GM23338 (cell line): Measurements from ENCODE around the gene TEX36. TPM values are rescaled to one million over a fixed set of nuclear protein-coding genes. Genes with fewer than 3 reads are reported as not detected.

Experiments used
- ATAC-seq: fragments of 200-7000 bp; cut with Tn5 transposase; 3 replicates; pipeline ENCODE4 v1.9.1; 2020
- DNase-seq: peaks from one replicate; pipeline ENCODE4 v3.0.0-alpha.2; 2015; ENCODE audit warnings: low spot score
- H2AFZ ChIP-seq: fragments of 200-600 bp; sonication (generic); 2 replicates; pipeline ENCODE4 v1.8.0; 2016; ENCODE audit warnings: antibody characterized with exemption, mild to moderate bottlenecking, moderate library complexity
- H3F3A ChIP-seq: fragments of 200-600 bp; sonication (generic); replicated peaks from 2 replicates; pipeline ENCODE4 v1.8.0; 2017; ENCODE audit warnings: antibody characterized with exemption, mixed run types, low read depth
- H3K27ac ChIP-seq: fragments of 200-600 bp; sonication (generic); 2 replicates; pipeline ENCODE4 v1.6.1; 2016; ENCODE audit warnings: low read depth
- H3K27me3 ChIP-seq: fragments of 200-600 bp; sonication (generic); 2 replicates; pipeline ENCODE4 v1.8.0; 2016; ENCODE audit warnings: mild to moderate bottlenecking, mixed run types, moderate library complexity; ENCODE audit not compliant: insufficient read depth
- H3K36me3 ChIP-seq: fragments of 200-600 bp; sonication (generic); 2 replicates; pipeline ENCODE4 v1.8.0; 2016; ENCODE audit warnings: mild to moderate bottlenecking; ENCODE audit not compliant: insufficient read depth
- H3K4me1 ChIP-seq: fragments of 200-600 bp; sonication (generic); 2 replicates; pipeline ENCODE4 v1.8.0; 2016; ENCODE audit warnings: mild to moderate bottlenecking, moderate library complexity; ENCODE audit not compliant: insufficient read depth
- H3K4me2 ChIP-seq: fragments of 200-600 bp; sonication (generic); 2 replicates; pipeline ENCODE4 v1.7.1; 2017; ENCODE audit warnings: mixed run types
- H3K4me3 ChIP-seq: fragments of 200-600 bp; sonication (generic); 2 replicates; pipeline ENCODE4 v1.6.1; 2016; ENCODE audit warnings: mixed run types
- H3K79me2 ChIP-seq: fragments of 200-600 bp; sonication (generic); replicated peaks from 2 replicates; pipeline ENCODE4 v1.8.0; 2017; ENCODE audit warnings: mild to moderate bottlenecking; ENCODE audit not compliant: insufficient read depth
- H3K9me2 ChIP-seq: fragments of 200-600 bp; sonication (generic); 2 replicates; pipeline ENCODE4 v1.8.0; 2017; ENCODE audit not compliant: insufficient read depth
- H4K20me1 ChIP-seq: fragments of 200-600 bp; sonication (generic); replicated peaks from 2 replicates; pipeline ENCODE4 v1.8.0; 2017; ENCODE audit warnings: mild to moderate bottlenecking; ENCODE audit not compliant: insufficient read depth
- H3K27ac Mint-ChIP-seq: 2 replicates; pipeline ENCODE4 v1.8.0; 2020; ENCODE audit warnings: inconsistent platforms, mild to moderate bottlenecking, moderate library complexity, mixed read lengths
- H3K27me3 Mint-ChIP-seq: 3 replicates; pipeline ENCODE4 v1.8.0; 2022; ENCODE audit warnings: low read depth, mild to moderate bottlenecking, moderate library complexity, mixed read lengths, inconsistent platforms; ENCODE audit not compliant: insufficient read depth, poor library complexity
- H3K36me3 Mint-ChIP-seq: 3 replicates; pipeline ENCODE4 v1.8.0; 2021; ENCODE audit warnings: low read depth, mild to moderate bottlenecking, inconsistent platforms, moderate library complexity, mixed read lengths
- H3K4me1 Mint-ChIP-seq: 3 replicates; pipeline ENCODE4 v1.8.0; 2020; ENCODE audit warnings: mild to moderate bottlenecking, inconsistent platforms, mixed read lengths
- H3K4me3 Mint-ChIP-seq: 3 replicates; pipeline ENCODE4 v1.8.0; 2021; ENCODE audit warnings: moderate library complexity, mild to moderate bottlenecking, inconsistent platforms, mixed read lengths
- H3K9me3 Mint-ChIP-seq: 3 replicates; pipeline ENCODE4 v1.8.0; 2020; ENCODE audit warnings: moderate library complexity, mild to moderate bottlenecking, inconsistent platforms, mixed read lengths
- CREB1 ChIP-seq: fragments of 250-450 bp; sonication (Bioruptor Pico); IDR thresholded peaks from 2 replicates; pipeline ENCODE4 v1.5.0; 2020; ENCODE audit warnings: low read depth, mild to moderate bottlenecking, moderate library complexity
- EZH2 ChIP-seq: fragments of 200-600 bp; sonication (generic); IDR thresholded peaks from one replicate; pipeline ENCODE4 v1.8.0; 2017; ENCODE audit warnings: antibody characterized with exemption, mild to moderate bottlenecking, low read depth; ENCODE audit not compliant: unreplicated experiment
- EZH2phosphoT487 ChIP-seq: fragments of 200-600 bp; sonication (generic); IDR thresholded peaks from one replicate; pipeline ENCODE4 v1.8.1; 2018; ENCODE audit warnings: antibody characterized with exemption; ENCODE audit not compliant: unreplicated experiment
- JUNB ChIP-seq: IDR thresholded peaks from one replicate; pipeline ENCODE4 v1.6.1; 2016; ENCODE audit warnings: antibody characterized with exemption; ENCODE audit not compliant: unreplicated experiment
- NANOG ChIP-seq: IDR thresholded peaks from 2 replicates; pipeline ENCODE4 v1.6.1; 2016; ENCODE audit warnings: antibody characterized with exemption, borderline replicate concordance
- POLR2AphosphoS5 ChIP-seq: IDR thresholded peaks from 2 replicates; pipeline ENCODE4 v1.6.1; 2016; ENCODE audit warnings: antibody characterized with exemption, low read depth
- STAT1 ChIP-seq: IDR thresholded peaks from one replicate; pipeline ENCODE4 v1.6.1; 2016; ENCODE audit warnings: antibody characterized with exemption; ENCODE audit not compliant: unreplicated experiment
- ZNF114 ChIP-seq: fragments of 250-450 bp; sonication (Bioruptor Pico); IDR thresholded peaks from 2 replicates; pipeline ENCODE4 v1.5.0; 2020; ENCODE audit warnings: mild to moderate bottlenecking, moderate library complexity
- ZNF331 ChIP-seq: fragments of 250-450 bp; sonication (Bioruptor Pico); IDR thresholded peaks from 2 replicates; pipeline ENCODE4 v1.5.0; 2020; ENCODE audit warnings: low read depth, mild to moderate bottlenecking, moderate library complexity
- polyA plus RNA-seq: library from polyadenylated mRNA; unstranded; fragments of >200 nt; fragmentation: Nextera tagmentation; extraction: Ambion mirVana; gene quantifications from 2 replicates; pipeline ENCODE4 v1.2.1, GENCODE V29; 2016
- total RNA-seq: library from RNA; depleted of rRNA; stranded (reverse); fragments of >200 nt; shearing (Covaris generic); gene quantifications from 2 replicates; pipeline ENCODE4 v1.2.3, GENCODE V29; 2014
- TF ChIP-seq, protein P1 (sequence below), 2 experiments: fragments of 200-600 bp in 1 of 2; sonication (generic) in 1 of 2; conservative IDR thresholded peaks; 2 replicates each; pipeline versions ENCODE4 v1.5.1 to v1.6.1; 2016 to 2017; ENCODE audit warnings: antibody characterized with exemption in 2 of 2, low read depth in 2 of 2, mild to moderate bottlenecking in 2 of 2, moderate library complexity in 1 of 2
- TF ChIP-seq, protein P2 (sequence below): IDR thresholded peaks from 2 replicates; pipeline ENCODE4 v1.6.1; 2016; ENCODE audit warnings: antibody characterized with exemption
- TF ChIP-seq, protein P3 (sequence below): IDR thresholded peaks from one replicate; pipeline ENCODE4 v1.6.1; 2018; ENCODE audit warnings: antibody characterized with exemption; ENCODE audit not compliant: unreplicated experiment
- TF ChIP-seq, protein P4 (sequence below): fragments of 250-450 bp; sonication (Bioruptor Pico); IDR thresholded peaks from 2 replicates; pipeline ENCODE4 v1.5.0; 2020; ENCODE audit warnings: mild to moderate bottlenecking, moderate library complexity

Gene TEX36
- total and polyA plus RNA-seq, 2 experiments from 2014 or later = not detected

DNA sequence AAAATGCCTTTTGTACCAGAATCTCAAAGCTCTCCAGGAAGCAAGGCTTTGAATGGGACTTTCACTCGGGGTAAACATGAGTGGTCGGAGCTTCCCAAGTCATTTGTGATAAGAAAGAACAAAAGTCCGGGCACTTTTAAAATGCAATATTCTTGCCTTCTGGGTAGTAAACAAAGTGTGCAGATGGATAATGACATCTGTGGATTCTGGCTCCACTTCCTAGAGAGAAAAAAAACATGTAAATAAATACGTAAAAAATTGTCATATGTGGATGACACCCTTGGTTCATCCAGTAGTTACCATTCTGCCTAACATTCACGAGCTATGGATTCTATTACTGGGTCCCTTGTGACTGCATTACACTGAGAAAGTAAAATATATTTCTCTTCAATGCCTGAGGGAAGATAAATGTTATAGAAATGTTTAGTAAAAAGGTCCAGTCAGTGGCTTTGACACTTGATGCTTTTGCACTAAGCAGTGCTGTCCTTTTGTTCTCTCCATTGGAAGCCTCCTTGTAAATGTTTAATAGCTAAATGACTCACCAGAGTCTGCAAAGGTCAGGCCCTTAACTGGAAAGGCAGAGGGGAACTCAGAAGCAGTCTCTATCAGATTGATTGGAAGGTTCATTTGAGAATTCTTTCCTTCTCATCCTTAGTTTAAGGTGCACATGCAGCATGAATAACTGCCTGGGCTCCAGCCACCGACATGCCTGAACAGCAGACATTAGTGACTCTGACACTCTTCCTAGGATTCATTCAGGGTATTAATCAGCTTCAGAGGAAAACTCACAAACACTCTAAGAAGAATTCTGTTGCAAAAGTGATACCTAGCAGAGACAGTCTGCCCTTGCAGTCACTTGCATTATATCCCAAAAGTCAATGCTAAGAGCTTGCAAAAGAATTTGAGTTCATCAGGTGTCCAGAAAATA is 24.8 kb upstream of the TEX36 start:
- no peak for ATAC-seq
- peaks cover 5% of the 10 kb centered on the region for H3K27me3 Mint-ChIP-seq
- H3K27ac ChIP-seq = no peak overlapping the region
- H2AFZ ChIP-seq = no peak overlapping the region; the same call in 1 of the 2 replicates
- H3F3A ChIP-seq = no peaks in the 10 kb centered on the region
- no peaks in the 10 kb centered on the region for H4K20me1 ChIP-seq
- H3K4me1 Mint-ChIP-seq = peaks cover 11% of the 10 kb centered on the region; the same call in 2 of the 3 replicates
- H3K4me3 ChIP-seq = no peak overlapping the region
- no peak overlapping the region for H3K4me3 Mint-ChIP-seq
- H3K79me2 ChIP-seq = no peaks in the 10 kb centered on the region
- no peaks in the 10 kb centered on the region; the same call in 2 of the 3 replicates for H3K9me3 Mint-ChIP-seq
- H3K36me3 Mint-ChIP-seq = 0 out of 3 replicates have a peak, but pooled peaks cover under 1% of the 10 kb centered on the region
- no peak for TF ChIP-seq ZNF114 (CRISPR knock-in tag)
- no peak for TF ChIP-seq EZH2phosphoT487
- TF ChIP-seq, protein P1, sequence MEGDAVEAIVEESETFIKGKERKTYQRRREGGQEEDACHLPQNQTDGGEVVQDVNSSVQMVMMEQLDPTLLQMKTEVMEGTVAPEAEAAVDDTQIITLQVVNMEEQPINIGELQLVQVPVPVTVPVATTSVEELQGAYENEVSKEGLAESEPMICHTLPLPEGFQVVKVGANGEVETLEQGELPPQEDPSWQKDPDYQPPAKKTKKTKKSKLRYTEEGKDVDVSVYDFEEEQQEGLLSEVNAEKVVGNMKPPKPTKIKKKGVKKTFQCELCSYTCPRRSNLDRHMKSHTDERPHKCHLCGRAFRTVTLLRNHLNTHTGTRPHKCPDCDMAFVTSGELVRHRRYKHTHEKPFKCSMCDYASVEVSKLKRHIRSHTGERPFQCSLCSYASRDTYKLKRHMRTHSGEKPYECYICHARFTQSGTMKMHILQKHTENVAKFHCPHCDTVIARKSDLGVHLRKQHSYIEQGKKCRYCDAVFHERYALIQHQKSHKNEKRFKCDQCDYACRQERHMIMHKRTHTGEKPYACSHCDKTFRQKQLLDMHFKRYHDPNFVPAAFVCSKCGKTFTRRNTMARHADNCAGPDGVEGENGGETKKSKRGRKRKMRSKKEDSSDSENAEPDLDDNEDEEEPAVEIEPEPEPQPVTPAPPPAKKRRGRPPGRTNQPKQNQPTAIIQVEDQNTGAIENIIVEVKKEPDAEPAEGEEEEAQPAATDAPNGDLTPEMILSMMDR (conservative IDR thresholded peaks at IDR 0.05; ENCODE audit: low read depth in 2 of 2) = no peak
- TF ChIP-seq, protein P2, sequence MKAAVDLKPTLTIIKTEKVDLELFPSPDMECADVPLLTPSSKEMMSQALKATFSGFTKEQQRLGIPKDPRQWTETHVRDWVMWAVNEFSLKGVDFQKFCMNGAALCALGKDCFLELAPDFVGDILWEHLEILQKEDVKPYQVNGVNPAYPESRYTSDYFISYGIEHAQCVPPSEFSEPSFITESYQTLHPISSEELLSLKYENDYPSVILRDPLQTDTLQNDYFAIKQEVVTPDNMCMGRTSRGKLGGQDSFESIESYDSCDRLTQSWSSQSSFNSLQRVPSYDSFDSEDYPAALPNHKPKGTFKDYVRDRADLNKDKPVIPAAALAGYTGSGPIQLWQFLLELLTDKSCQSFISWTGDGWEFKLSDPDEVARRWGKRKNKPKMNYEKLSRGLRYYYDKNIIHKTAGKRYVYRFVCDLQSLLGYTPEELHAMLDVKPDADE = no peak
- no peak for TF ChIP-seq CREB1 (CRISPR knock-in tag)
- TF ChIP-seq ZNF331 (CRISPR knock-in tag) = no peak
- TF ChIP-seq, protein P3, sequence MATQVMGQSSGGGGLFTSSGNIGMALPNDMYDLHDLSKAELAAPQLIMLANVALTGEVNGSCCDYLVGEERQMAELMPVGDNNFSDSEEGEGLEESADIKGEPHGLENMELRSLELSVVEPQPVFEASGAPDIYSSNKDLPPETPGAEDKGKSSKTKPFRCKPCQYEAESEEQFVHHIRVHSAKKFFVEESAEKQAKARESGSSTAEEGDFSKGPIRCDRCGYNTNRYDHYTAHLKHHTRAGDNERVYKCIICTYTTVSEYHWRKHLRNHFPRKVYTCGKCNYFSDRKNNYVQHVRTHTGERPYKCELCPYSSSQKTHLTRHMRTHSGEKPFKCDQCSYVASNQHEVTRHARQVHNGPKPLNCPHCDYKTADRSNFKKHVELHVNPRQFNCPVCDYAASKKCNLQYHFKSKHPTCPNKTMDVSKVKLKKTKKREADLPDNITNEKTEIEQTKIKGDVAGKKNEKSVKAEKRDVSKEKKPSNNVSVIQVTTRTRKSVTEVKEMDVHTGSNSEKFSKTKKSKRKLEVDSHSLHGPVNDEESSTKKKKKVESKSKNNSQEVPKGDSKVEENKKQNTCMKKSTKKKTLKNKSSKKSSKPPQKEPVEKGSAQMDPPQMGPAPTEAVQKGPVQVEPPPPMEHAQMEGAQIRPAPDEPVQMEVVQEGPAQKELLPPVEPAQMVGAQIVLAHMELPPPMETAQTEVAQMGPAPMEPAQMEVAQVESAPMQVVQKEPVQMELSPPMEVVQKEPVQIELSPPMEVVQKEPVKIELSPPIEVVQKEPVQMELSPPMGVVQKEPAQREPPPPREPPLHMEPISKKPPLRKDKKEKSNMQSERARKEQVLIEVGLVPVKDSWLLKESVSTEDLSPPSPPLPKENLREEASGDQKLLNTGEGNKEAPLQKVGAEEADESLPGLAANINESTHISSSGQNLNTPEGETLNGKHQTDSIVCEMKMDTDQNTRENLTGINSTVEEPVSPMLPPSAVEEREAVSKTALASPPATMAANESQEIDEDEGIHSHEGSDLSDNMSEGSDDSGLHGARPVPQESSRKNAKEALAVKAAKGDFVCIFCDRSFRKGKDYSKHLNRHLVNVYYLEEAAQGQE = no peak
- TF ChIP-seq JUNB = no peak
- no peak for TF ChIP-seq POLR2AphosphoS5
- no peak for TF ChIP-seq EZH2
- TF ChIP-seq, protein P4, sequence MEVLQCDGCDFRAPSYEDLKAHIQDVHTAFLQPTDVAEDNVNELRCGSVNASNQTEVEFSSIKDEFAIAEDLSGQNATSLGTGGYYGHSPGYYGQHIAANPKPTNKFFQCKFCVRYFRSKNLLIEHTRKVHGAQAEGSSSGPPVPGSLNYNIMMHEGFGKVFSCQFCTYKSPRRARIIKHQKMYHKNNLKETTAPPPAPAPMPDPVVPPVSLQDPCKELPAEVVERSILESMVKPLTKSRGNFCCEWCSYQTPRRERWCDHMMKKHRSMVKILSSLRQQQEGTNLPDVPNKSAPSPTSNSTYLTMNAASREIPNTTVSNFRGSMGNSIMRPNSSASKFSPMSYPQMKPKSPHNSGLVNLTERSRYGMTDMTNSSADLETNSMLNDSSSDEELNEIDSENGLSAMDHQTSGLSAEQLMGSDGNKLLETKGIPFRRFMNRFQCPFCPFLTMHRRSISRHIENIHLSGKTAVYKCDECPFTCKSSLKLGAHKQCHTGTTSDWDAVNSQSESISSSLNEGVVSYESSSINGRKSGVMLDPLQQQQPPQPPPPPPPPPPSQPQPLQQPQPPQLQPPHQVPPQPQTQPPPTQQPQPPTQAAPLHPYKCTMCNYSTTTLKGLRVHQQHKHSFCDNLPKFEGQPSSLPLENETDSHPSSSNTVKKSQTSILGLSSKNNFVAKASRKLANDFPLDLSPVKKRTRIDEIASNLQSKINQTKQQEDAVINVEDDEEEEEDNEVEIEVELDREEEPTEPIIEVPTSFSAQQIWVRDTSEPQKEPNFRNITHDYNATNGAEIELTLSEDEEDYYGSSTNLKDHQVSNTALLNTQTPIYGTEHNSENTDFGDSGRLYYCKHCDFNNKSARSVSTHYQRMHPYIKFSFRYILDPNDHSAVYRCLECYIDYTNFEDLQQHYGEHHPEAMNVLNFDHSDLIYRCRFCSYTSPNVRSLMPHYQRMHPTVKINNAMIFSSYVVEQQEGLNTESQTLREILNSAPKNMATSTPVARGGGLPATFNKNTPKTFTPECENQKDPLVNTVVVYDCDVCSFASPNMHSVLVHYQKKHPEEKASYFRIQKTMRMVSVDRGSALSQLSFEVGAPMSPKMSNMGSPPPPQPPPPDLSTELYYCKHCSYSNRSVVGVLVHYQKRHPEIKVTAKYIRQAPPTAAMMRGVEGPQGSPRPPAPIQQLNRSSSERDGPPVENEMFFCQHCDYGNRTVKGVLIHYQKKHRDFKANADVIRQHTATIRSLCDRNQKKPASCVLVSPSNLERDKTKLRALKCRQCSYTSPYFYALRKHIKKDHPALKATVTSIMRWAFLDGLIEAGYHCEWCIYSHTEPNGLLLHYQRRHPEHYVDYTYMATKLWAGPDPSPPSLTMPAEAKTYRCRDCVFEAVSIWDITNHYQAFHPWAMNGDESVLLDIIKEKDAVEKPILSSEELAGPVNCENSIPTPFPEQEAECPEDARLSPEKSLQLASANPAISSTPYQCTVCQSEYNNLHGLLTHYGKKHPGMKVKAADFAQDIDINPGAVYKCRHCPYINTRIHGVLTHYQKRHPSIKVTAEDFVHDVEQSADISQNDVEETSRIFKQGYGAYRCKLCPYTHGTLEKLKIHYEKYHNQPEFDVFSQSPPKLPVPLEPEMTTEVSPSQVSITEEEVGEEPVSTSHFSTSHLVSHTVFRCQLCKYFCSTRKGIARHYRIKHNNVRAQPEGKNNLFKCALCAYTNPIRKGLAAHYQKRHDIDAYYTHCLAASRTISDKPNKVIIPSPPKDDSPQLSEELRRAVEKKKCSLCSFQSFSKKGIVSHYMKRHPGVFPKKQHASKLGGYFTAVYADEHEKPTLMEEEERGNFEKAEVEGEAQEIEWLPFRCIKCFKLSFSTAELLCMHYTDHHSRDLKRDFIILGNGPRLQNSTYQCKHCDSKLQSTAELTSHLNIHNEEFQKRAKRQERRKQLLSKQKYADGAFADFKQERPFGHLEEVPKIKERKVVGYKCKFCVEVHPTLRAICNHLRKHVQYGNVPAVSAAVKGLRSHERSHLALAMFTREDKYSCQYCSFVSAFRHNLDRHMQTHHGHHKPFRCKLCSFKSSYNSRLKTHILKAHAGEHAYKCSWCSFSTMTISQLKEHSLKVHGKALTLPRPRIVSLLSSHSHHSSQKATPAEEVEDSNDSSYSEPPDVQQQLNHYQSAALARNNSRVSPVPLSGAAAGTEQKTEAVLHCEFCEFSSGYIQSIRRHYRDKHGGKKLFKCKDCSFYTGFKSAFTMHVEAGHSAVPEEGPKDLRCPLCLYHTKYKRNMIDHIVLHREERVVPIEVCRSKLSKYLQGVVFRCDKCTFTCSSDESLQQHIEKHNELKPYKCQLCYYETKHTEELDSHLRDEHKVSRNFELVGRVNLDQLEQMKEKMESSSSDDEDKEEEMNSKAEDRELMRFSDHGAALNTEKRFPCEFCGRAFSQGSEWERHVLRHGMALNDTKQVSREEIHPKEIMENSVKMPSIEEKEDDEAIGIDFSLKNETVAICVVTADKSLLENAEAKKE = no peak
- no peak for TF ChIP-seq STAT1
- no peak for TF ChIP-seq NANOG
- DNase-seq = no peak
- peaks cover 7% of the 10 kb centered on the region; the same call in 1 of the 2 replicates for H3K9me2 ChIP-seq
- H3K36me3 ChIP-seq = no peaks in the 10 kb centered on the region
- H3K27me3 ChIP-seq = no peaks in the 10 kb centered on the region
- no peaks in the 10 kb centered on the region; the same call in 1 of the 2 replicates for H3K4me1 ChIP-seq
- H3K27ac Mint-ChIP-seq = no peak overlapping the region
- no peak overlapping the region for H3K4me2 ChIP-seq
